ENCODE results near the gene PDE7B. TPM values are rescaled to one million over a fixed set of nuclear protein-coding genes. Genes with fewer than 3 reads are reported as not detected.
"Not testable (repeated sequence)": the region's sequence is repeated elsewhere in the genome, so short reads cannot be mapped to it uniquely, and the experiment has no call there.

PDE7B gene
- total RNA-seq, 1 donor, result 0.42 TPM

GRCh38 chr6:136136274-136136673 is 284.8 kb downstream of the PDE7B start:
- H3K4me1 ChIP-seq (ENCODE audit: insufficient read depth, low read length), result no peaks in the 10 kb centered on the region
- no peaks in the 10 kb centered on the region for H3K27me3 ChIP-seq (ENCODE audit: insufficient read depth, low read length)
- no peaks in the 10 kb centered on the region for H3K9me3 ChIP-seq (ENCODE audit: low read depth, low read length)
- H3K4me3 ChIP-seq (ENCODE audit: low read length), result no peak overlapping the region

- Histone ChIP-seq H3K9me3 (ENCODE audit: low read depth, low read length) (no peaks in the 10 kb centered on the region), H3K4me3 (ENCODE audit: low read length) (no peak overlapping the region), H3K4me1 (ENCODE audit: insufficient read depth, low read length) (no peaks in the 10 kb centered on the region), H3K27me3 (ENCODE audit: insufficient read depth, low read length) (no peaks in the 10 kb centered on the region)
Observed at GRCh38 chr6:136137008-136137692, 285.6 kb downstream of the PDE7B start.

- no peak overlapping the region for H3K4me3 ChIP-seq (ENCODE audit: low read length)
- no peaks in the 10 kb centered on the region for H3K27me3 ChIP-seq (ENCODE audit: insufficient read depth, low read length)
- no peaks in the 10 kb centered on the region for H3K4me1 ChIP-seq (ENCODE audit: insufficient read depth, low read length)
- H3K9me3 ChIP-seq (ENCODE audit: low read depth, low read length), result no peaks in the 10 kb centered on the region
Observed at GRCh38 chr6:136137739-136138402, 286.4 kb downstream of the PDE7B start.

GRCh38 chr6:136139111-136139510 is 287.6 kb downstream of the PDE7B start:
- H3K27me3 ChIP-seq (ENCODE audit: insufficient read depth, low read length); H3K4me1 ChIP-seq (ENCODE audit: insufficient read depth, low read length); H3K4me3 ChIP-seq (ENCODE audit: low read length); H3K9me3 ChIP-seq (ENCODE audit: low read depth, low read length): not testable (repeated sequence)

- Histone ChIP-seq H3K4me1 (ENCODE audit: insufficient read depth, low read length) (no peaks in the 10 kb centered on the region), H3K9me3 (ENCODE audit: low read depth, low read length) (no peaks in the 10 kb centered on the region), H3K4me3 (ENCODE audit: low read length) (no peak overlapping the region), H3K27me3 (ENCODE audit: insufficient read depth, low read length) (no peaks in the 10 kb centered on the region)
Observed at GRCh38 chr6:136144251-136145023, 292.9 kb downstream of the PDE7B start.

- Histone ChIP-seq H3K9me3 (ENCODE audit: low read depth, low read length) (no peaks in the 10 kb centered on the region), H3K4me1 (ENCODE audit: insufficient read depth, low read length) (no peaks in the 10 kb centered on the region), H3K4me3 (ENCODE audit: low read length) (no peak overlapping the region), H3K27me3 (ENCODE audit: insufficient read depth, low read length) (no peaks in the 10 kb centered on the region)
Observed at GRCh38 chr6:136146130-136146529, 294.6 kb downstream of the PDE7B start.

GRCh38 chr6:136147342-136147741 is 295.8 kb downstream of the PDE7B start:
- H3K4me1 ChIP-seq (ENCODE audit: insufficient read depth, low read length), result no peaks in the 10 kb centered on the region
- no peaks in the 10 kb centered on the region for H3K27me3 ChIP-seq (ENCODE audit: insufficient read depth, low read length)
- H3K4me3 ChIP-seq (ENCODE audit: low read length), result no peak overlapping the region
- no peaks in the 10 kb centered on the region for H3K9me3 ChIP-seq (ENCODE audit: low read depth, low read length)

GRCh38 chr6:136148051-136148450 is 296.6 kb downstream of the PDE7B start:
- no peaks in the 10 kb centered on the region for H3K27me3 ChIP-seq (ENCODE audit: insufficient read depth, low read length)
- H3K9me3 ChIP-seq (ENCODE audit: low read depth, low read length), result no peaks in the 10 kb centered on the region
- H3K4me1 ChIP-seq (ENCODE audit: insufficient read depth, low read length), result no peaks in the 10 kb centered on the region
- no peak overlapping the region for H3K4me3 ChIP-seq (ENCODE audit: low read length)

- Histone ChIP-seq H3K9me3 (ENCODE audit: low read depth, low read length) (no peaks in the 10 kb centered on the region), H3K27me3 (ENCODE audit: insufficient read depth, low read length) (no peaks in the 10 kb centered on the region), H3K4me1 (ENCODE audit: insufficient read depth, low read length) (no peaks in the 10 kb centered on the region), H3K4me3 (ENCODE audit: low read length) (no peak overlapping the region)
Observed at GRCh38 chr6:136148523-136148922, 297.0 kb downstream of the PDE7B start.

- H3K4me1 ChIP-seq (ENCODE audit: insufficient read depth, low read length), result no peaks in the 10 kb centered on the region
- H3K27me3 ChIP-seq (ENCODE audit: insufficient read depth, low read length), result no peaks in the 10 kb centered on the region
- no peak overlapping the region for H3K4me3 ChIP-seq (ENCODE audit: low read length)
- H3K9me3 ChIP-seq (ENCODE audit: low read depth, low read length), result no peaks in the 10 kb centered on the region
Observed at GRCh38 chr6:136149311-136149710, 297.8 kb downstream of the PDE7B start.

- Histone ChIP-seq H3K4me3 (ENCODE audit: low read length) (no peak overlapping the region), H3K4me1 (ENCODE audit: insufficient read depth, low read length) (no peaks in the 10 kb centered on the region), H3K9me3 (ENCODE audit: low read depth, low read length) (no peaks in the 10 kb centered on the region), H3K27me3 (ENCODE audit: insufficient read depth, low read length) (no peaks in the 10 kb centered on the region)
Observed at GRCh38 chr6:136150961-136151360, 299.5 kb downstream of the PDE7B start.

- no peaks in the 10 kb centered on the region for H3K27me3 ChIP-seq (ENCODE audit: insufficient read depth, low read length)
- no peak overlapping the region for H3K4me3 ChIP-seq (ENCODE audit: low read length)
- H3K9me3 ChIP-seq (ENCODE audit: low read depth, low read length), result no peaks in the 10 kb centered on the region
- no peaks in the 10 kb centered on the region for H3K4me1 ChIP-seq (ENCODE audit: insufficient read depth, low read length)
Observed at GRCh38 chr6:136153707-136154375, 302.3 kb downstream of the PDE7B start.

GRCh38 chr6:136155191-136155590 is 303.7 kb downstream of the PDE7B start:
- no peak overlapping the region for H3K4me3 ChIP-seq (ENCODE audit: low read length)
- H3K4me1 ChIP-seq (ENCODE audit: insufficient read depth, low read length), result no peaks in the 10 kb centered on the region
- no peaks in the 10 kb centered on the region for H3K9me3 ChIP-seq (ENCODE audit: low read depth, low read length)
- H3K27me3 ChIP-seq (ENCODE audit: insufficient read depth, low read length), result no peaks in the 10 kb centered on the region

GRCh38 chr6:136157743-136158142 is 306.2 kb downstream of the PDE7B start:
- no peak overlapping the region for H3K4me3 ChIP-seq (ENCODE audit: low read length)
- no peaks in the 10 kb centered on the region for H3K9me3 ChIP-seq (ENCODE audit: low read depth, low read length)
- H3K4me1 ChIP-seq (ENCODE audit: insufficient read depth, low read length), result no peaks in the 10 kb centered on the region
- H3K27me3 ChIP-seq (ENCODE audit: insufficient read depth, low read length), result no peaks in the 10 kb centered on the region

- no peaks in the 10 kb centered on the region for H3K4me1 ChIP-seq (ENCODE audit: insufficient read depth, low read length)
- H3K4me3 ChIP-seq (ENCODE audit: low read length), result no peak overlapping the region
- no peaks in the 10 kb centered on the region for H3K9me3 ChIP-seq (ENCODE audit: low read depth, low read length)
- H3K27me3 ChIP-seq (ENCODE audit: insufficient read depth, low read length), result no peaks in the 10 kb centered on the region
Observed at GRCh38 chr6:136158387-136158821, 306.9 kb downstream of the PDE7B start.
